Psoas muscle (tissue), 8 donors: ENCODE results near the gene LINGO1. TPM values are rescaled to one million over a fixed set of nuclear protein-coding genes. Genes with fewer than 3 reads are reported as not detected.

Experiments
- ATAC-seq, 4 donors: fragments of 200-7000 bp; cut with Tn5 transposase; one replicate each; pipeline ENCODE4 v1.9.1; 2020; ENCODE audit warnings: moderate library complexity in 3 of 4, mild to moderate bottlenecking in 2 of 4
- DNase-seq, 2 donors: peaks; one replicate each; pipeline ENCODE4 v3.0.0-alpha.2; 2020
- H3K27ac ChIP-seq: fragments of 200-600 bp; one replicate; pipeline ENCODE4 v1.8.0; 2022
- H3K27me3 ChIP-seq, 3 donors: fragments of 200-600 bp in 1 of 3; one replicate each; pipeline versions ENCODE4 v1.6.1 to v1.8.0; 2013 to 2022; ENCODE audit warnings: low read length in 2 of 3, mild to moderate bottlenecking in 2 of 3, moderate library complexity in 1 of 3; ENCODE audit not compliant: insufficient read depth in 3 of 3
- H3K36me3 ChIP-seq, 2 donors: fragments of 200-600 bp in 1 of 2; one replicate each; pipeline versions ENCODE4 v1.6.1 to v1.8.0; 2013 to 2022; ENCODE audit warnings: low read depth in 1 of 2, mild to moderate bottlenecking in 1 of 2, moderate library complexity in 1 of 2; ENCODE audit not compliant: insufficient read depth in 1 of 2
- H3K4me1 ChIP-seq: fragments of 200-600 bp; one replicate; pipeline ENCODE4 v1.8.0; 2022
- H3K4me3 ChIP-seq: fragments of 200-600 bp; one replicate; pipeline ENCODE4 v1.8.0; 2022; ENCODE audit warnings: mild to moderate bottlenecking
- H3K9me3 ChIP-seq: fragments of 200-600 bp; one replicate; pipeline ENCODE4 v1.8.0; 2022
- CTCF ChIP-seq: fragments of 200-600 bp; IDR thresholded peaks from one replicate; pipeline ENCODE4 v1.8.0; 2022; ENCODE audit warnings: antibody characterized with exemption
- WGBS, 3 donors: extraction: QIAGEN DNeasy Blood & Tissue Kit; methylation state at CpG; one replicate each; pipeline versions ENCODE4 v1.1.6 to v1.1.7; 2013; 5-methylcytosine and 5-hydroxymethylcytosine counted together
- intact Hi-C, 2 donors: fragments of 100-400 bp; cut with DNase I; formaldehyde crosslinking; loops; one replicate each; pipeline versions ENCODE4 v1.11.0 to v1.14.2; 2022
- polyA plus RNA-seq, 3 donors: library from polyadenylated mRNA; stranded (reverse); fragments of 200-250 nt; gene quantifications; one replicate each; pipeline ENCODE4 v1.2.3, GENCODE V29; 2013
- total RNA-seq, 4 donors: library from RNA; stranded (reverse); fragmentation: NEBNext Ultra II Directional in 2 of 4; extraction: Animal tissue kit (Norgen Biotek cat#: 25700) in 2 of 4; gene quantifications; one replicate each; pipeline versions ENCODE4 v1.2.1 to v1.2.4, GENCODE V29; 2021 to 2023
- donor health status: healthy with polysubstance abuse.
- donor health status: DM: no; HTN: no; CAD: no; lungs with moderate emphysema.
- donor health status: Bipolar disorder and iron deficiency.
- donor health status: healthy.
- donor health status: DM: yes; HTN: yes; CAD: no.
- donor health status: DM: no; HTN: no; CAD: no.
- donor health status: DM: no; HTN: no; CAD: no.
- donor health status: DM: yes; HTN: yes; CAD: no.

The LINGO1 gene
- total and polyA plus RNA-seq, 7 donors, result 0.25 to 0.62 (median 0.43) TPM

GRCh38 chr15:77622934-77623754 is 9.6 kb downstream of the LINGO1 start:
- intact Hi-C loops, result no loop called here
- 71 to 77% (median 75%) methylated on average over 18 of the region's 18 CpGs for WGBS, 3 donors
- H3K4me1 ChIP-seq, result no peaks in the 10 kb centered on the region
- H3K4me3 ChIP-seq, result no peak overlapping the region
- H3K9me3 ChIP-seq, result no peaks in the 10 kb centered on the region
- H3K27me3 ChIP-seq, result peaks cover 0 to 5% (median 0%) of the 10 kb centered on the region in 3 donors
- no peak overlapping the region for H3K27ac ChIP-seq
- no peak for ATAC-seq
- no peak for TF ChIP-seq CTCF
- H3K36me3 ChIP-seq, result no peaks in the 10 kb centered on the region
- no peak for DNase-seq

- no peak for ATAC-seq
- no peak overlapping the region for H3K4me3 ChIP-seq
- intact Hi-C loops, result no loop called here
- no peak for DNase-seq
- no peaks in the 10 kb centered on the region for H3K36me3 ChIP-seq
- WGBS, 3 donors, result 74 to 85% (median 76%) methylated on average over 22 of the region's 22 CpGs
- H3K27ac ChIP-seq, result no peak overlapping the region
- no peaks in the 10 kb centered on the region for H3K9me3 ChIP-seq
- TF ChIP-seq CTCF, result no peak
- H3K27me3 ChIP-seq, result peaks cover 0 to 4% (median 0%) of the 10 kb centered on the region in 3 donors
- H3K4me1 ChIP-seq, result no peaks in the 10 kb centered on the region
Measured at GRCh38 chr15:77622209-77622933, 10.3 kb downstream of the LINGO1 start.

- intact Hi-C loops, result no loop called here
- Histone ChIP-seq H3K4me1 (no peaks in the 10 kb centered on the region), H3K27me3 (peaks cover 0 to 5% (median 0%) of the 10 kb centered on the region in 3 donors), H3K9me3 (no peaks in the 10 kb centered on the region), H3K36me3 (no peaks in the 10 kb centered on the region), H3K27ac (no peak overlapping the region), H3K4me3 (no peak overlapping the region)
- no peak for TF ChIP-seq CTCF
- DNase-seq (no peak), ATAC-seq (no peak)
- WGBS, 3 donors, result 70 to 76% (median 70%) methylated on average over 16 of the region's 16 CpGs
Measured at GRCh38 chr15:77621847-77622208, 10.9 kb downstream of the LINGO1 start.

GRCh38 chr15:77620960-77621647 is 11.6 kb downstream of the LINGO1 start:
- H3K9me3 ChIP-seq, result no peaks in the 10 kb centered on the region
- no peaks in the 10 kb centered on the region for H3K36me3 ChIP-seq
- H3K4me1 ChIP-seq, result no peaks in the 10 kb centered on the region
- no peak for ATAC-seq
- 95 to 98% (median 97%) methylated on average over 4 of the region's 4 CpGs for WGBS, 3 donors
- no peak overlapping the region for H3K4me3 ChIP-seq
- no peak overlapping the region for H3K27ac ChIP-seq
- TF ChIP-seq CTCF, result no peak
- DNase-seq, result no peak
- intact Hi-C loops, result no loop called here
- H3K27me3 ChIP-seq, result peaks cover 0 to 5% (median 0%) of the 10 kb centered on the region in 3 donors
